GM23338 (cell line): ENCODE results near the gene COX6B2. TPM values are rescaled to one million over a fixed set of nuclear protein-coding genes. Genes with fewer than 3 reads are reported as not detected.

Experiments used
- CREB1 ChIP-seq: fragments of 250-450 bp; sonication (Bioruptor Pico); IDR thresholded peaks from 2 replicates; pipeline ENCODE4 v1.5.0; 2020; ENCODE audit warnings: low read depth, mild to moderate bottlenecking, moderate library complexity
- EZH2phosphoT487 ChIP-seq: fragments of 200-600 bp; sonication (generic); IDR thresholded peaks from one replicate; pipeline ENCODE4 v1.8.1; 2018; ENCODE audit warnings: antibody characterized with exemption; ENCODE audit not compliant: unreplicated experiment
- JUNB ChIP-seq: IDR thresholded peaks from one replicate; pipeline ENCODE4 v1.6.1; 2016; ENCODE audit warnings: antibody characterized with exemption; ENCODE audit not compliant: unreplicated experiment
- NANOG ChIP-seq: IDR thresholded peaks from 2 replicates; pipeline ENCODE4 v1.6.1; 2016; ENCODE audit warnings: antibody characterized with exemption, borderline replicate concordance
- REST ChIP-seq: IDR thresholded peaks from one replicate; pipeline ENCODE4 v1.6.1; 2018; ENCODE audit warnings: antibody characterized with exemption; ENCODE audit not compliant: unreplicated experiment
- polyA plus RNA-seq: library from polyadenylated mRNA; unstranded; fragments of >200 nt; fragmentation: Nextera tagmentation; extraction: Ambion mirVana; gene quantifications from 2 replicates; pipeline ENCODE4 v1.2.1, GENCODE V29; 2016
- total RNA-seq: library from RNA; depleted of rRNA; stranded (reverse); fragments of >200 nt; shearing (Covaris generic); gene quantifications from 2 replicates; pipeline ENCODE4 v1.2.3, GENCODE V29; 2014
- TF ChIP-seq, protein P1 (sequence below): fragments of 250-450 bp; sonication (Bioruptor Pico); IDR thresholded peaks from 2 replicates; pipeline ENCODE4 v1.5.0; 2020; ENCODE audit warnings: mild to moderate bottlenecking, moderate library complexity

The COX6B2 gene
- total and polyA plus RNA-seq, 2 experiments from 2014 or later: 2.7 to 5.3 TPM

DNA sequence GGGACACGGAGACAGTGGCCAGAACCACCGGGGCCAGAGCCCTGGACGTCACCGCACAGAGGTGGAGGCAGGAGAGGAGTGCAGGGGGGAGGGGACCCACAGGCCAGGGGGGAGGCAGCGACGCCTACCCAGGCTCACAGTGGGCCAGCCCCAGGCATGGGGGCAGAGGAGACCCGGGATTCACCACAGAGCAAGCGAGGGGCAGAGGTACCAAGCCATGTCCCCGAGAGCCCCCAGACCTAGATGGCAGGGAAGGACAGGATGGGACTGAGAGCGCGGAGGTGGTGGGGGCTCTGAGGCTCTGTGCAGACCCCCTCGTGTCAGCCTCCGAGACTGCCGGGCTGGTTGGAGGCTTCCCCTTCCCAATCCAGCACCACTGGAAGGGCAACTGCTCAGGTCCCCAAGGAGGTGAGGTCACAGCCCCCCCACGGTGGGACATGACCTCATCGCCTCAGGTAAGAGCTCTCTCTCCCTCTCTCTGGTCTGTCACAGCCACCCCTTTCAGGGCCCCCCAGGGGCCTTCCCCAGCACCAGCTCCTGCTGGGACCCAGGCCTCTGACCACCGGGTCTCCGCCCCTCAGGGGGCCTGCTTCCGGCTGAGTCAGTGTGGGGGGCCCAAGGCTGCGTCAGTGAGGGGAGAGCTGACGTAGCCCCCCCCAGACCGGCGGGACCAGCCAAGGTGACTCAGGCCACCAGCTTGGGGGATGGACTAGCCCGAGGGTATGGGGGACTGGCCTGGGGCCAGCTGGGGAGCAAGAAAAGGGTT is 18.0 kb upstream of the COX6B2 start (continued):
- TF ChIP-seq REST: no peak
- TF ChIP-seq EZH2phosphoT487: no peak
- TF ChIP-seq, protein P1, sequence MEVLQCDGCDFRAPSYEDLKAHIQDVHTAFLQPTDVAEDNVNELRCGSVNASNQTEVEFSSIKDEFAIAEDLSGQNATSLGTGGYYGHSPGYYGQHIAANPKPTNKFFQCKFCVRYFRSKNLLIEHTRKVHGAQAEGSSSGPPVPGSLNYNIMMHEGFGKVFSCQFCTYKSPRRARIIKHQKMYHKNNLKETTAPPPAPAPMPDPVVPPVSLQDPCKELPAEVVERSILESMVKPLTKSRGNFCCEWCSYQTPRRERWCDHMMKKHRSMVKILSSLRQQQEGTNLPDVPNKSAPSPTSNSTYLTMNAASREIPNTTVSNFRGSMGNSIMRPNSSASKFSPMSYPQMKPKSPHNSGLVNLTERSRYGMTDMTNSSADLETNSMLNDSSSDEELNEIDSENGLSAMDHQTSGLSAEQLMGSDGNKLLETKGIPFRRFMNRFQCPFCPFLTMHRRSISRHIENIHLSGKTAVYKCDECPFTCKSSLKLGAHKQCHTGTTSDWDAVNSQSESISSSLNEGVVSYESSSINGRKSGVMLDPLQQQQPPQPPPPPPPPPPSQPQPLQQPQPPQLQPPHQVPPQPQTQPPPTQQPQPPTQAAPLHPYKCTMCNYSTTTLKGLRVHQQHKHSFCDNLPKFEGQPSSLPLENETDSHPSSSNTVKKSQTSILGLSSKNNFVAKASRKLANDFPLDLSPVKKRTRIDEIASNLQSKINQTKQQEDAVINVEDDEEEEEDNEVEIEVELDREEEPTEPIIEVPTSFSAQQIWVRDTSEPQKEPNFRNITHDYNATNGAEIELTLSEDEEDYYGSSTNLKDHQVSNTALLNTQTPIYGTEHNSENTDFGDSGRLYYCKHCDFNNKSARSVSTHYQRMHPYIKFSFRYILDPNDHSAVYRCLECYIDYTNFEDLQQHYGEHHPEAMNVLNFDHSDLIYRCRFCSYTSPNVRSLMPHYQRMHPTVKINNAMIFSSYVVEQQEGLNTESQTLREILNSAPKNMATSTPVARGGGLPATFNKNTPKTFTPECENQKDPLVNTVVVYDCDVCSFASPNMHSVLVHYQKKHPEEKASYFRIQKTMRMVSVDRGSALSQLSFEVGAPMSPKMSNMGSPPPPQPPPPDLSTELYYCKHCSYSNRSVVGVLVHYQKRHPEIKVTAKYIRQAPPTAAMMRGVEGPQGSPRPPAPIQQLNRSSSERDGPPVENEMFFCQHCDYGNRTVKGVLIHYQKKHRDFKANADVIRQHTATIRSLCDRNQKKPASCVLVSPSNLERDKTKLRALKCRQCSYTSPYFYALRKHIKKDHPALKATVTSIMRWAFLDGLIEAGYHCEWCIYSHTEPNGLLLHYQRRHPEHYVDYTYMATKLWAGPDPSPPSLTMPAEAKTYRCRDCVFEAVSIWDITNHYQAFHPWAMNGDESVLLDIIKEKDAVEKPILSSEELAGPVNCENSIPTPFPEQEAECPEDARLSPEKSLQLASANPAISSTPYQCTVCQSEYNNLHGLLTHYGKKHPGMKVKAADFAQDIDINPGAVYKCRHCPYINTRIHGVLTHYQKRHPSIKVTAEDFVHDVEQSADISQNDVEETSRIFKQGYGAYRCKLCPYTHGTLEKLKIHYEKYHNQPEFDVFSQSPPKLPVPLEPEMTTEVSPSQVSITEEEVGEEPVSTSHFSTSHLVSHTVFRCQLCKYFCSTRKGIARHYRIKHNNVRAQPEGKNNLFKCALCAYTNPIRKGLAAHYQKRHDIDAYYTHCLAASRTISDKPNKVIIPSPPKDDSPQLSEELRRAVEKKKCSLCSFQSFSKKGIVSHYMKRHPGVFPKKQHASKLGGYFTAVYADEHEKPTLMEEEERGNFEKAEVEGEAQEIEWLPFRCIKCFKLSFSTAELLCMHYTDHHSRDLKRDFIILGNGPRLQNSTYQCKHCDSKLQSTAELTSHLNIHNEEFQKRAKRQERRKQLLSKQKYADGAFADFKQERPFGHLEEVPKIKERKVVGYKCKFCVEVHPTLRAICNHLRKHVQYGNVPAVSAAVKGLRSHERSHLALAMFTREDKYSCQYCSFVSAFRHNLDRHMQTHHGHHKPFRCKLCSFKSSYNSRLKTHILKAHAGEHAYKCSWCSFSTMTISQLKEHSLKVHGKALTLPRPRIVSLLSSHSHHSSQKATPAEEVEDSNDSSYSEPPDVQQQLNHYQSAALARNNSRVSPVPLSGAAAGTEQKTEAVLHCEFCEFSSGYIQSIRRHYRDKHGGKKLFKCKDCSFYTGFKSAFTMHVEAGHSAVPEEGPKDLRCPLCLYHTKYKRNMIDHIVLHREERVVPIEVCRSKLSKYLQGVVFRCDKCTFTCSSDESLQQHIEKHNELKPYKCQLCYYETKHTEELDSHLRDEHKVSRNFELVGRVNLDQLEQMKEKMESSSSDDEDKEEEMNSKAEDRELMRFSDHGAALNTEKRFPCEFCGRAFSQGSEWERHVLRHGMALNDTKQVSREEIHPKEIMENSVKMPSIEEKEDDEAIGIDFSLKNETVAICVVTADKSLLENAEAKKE (CRISPR knock-in tag): no peak
- no peak for TF ChIP-seq CREB1 (CRISPR knock-in tag)
- no peak for TF ChIP-seq NANOG
- TF ChIP-seq JUNB: no peak
